K562 (cell line): ENCODE measurements around the gene PAF1. TPM values are rescaled to one million over a fixed set of nuclear protein-coding genes. Genes with fewer than 3 reads are reported as not detected.

Experiments used
- BRF2 ChIP-seq: IDR thresholded peaks from 3 replicates; pipeline ENCODE4 v1.6.1; 2011; ENCODE audit warnings: borderline replicate concordance, mild to moderate bottlenecking; ENCODE audit not compliant: insufficient read length, insufficient read depth
- GABPA ChIP-seq: fragments of 200-800 bp; sonication (Bioruptor generic); conservative IDR thresholded peaks from 2 replicates; pipeline ENCODE4 v1.6.1; 2016; ENCODE audit warnings: low read depth, missing genetic modification characterization, missing compliant biosample characterization
- MIER1 ChIP-seq: fragments of 450-650 bp; IDR thresholded peaks from 2 replicates; pipeline ENCODE4 v1.6.1; 2016; ENCODE audit warnings: antibody characterized with exemption, mild to moderate bottlenecking, low read depth
- MYNN ChIP-seq, 2 experiments: sonication (generic); formaldehyde crosslinking in 1 of 2; IDR thresholded peaks; 2 replicates each; pipeline versions ENCODE4 v1.5.0 to v1.6.1; 2016 to 2020; ENCODE audit warnings: antibody characterized with exemption in 1 of 2, missing genetic modification reagents in 1 of 2
- PBX2 ChIP-seq, 2 experiments: IDR thresholded peaks in 1 of 2; conservative IDR thresholded peaks in 1 of 2; 2 replicates each; pipeline ENCODE4 v1.6.1; 2016; ENCODE audit warnings: low read depth in 2 of 2, mild to moderate bottlenecking in 1 of 2, missing compliant biosample characterization in 1 of 2, missing genetic modification characterization in 1 of 2, moderate library complexity in 1 of 2
- SIRT6 ChIP-seq: IDR thresholded peaks from one replicate; pipeline ENCODE4 v1.6.1; 2012; ENCODE audit warnings: low read depth, mild to moderate bottlenecking, control low read depth, inconsistent platforms, low read length, moderate library complexity
- SREBF1 ChIP-seq: fragments of 150-350 bp; IDR thresholded peaks from 2 replicates; pipeline ENCODE4 v1.6.1; 2014; ENCODE audit warnings: antibody characterized with exemption, low read depth, low read length, borderline replicate concordance
- ZNF277 ChIP-seq: fragments of 250-450 bp; sonication (Bioruptor Pico); IDR thresholded peaks from 2 replicates; pipeline ENCODE4 v1.8.0; 2022; ENCODE audit warnings: inconsistent platforms, mild to moderate bottlenecking, moderate library complexity, borderline replicate concordance
- ZNF311 ChIP-seq: fragments of 250-450 bp; sonication (Bioruptor Pico); IDR thresholded peaks from 2 replicates; pipeline ENCODE4 v1.4.0; 2020; ENCODE audit warnings: mild to moderate bottlenecking, moderate library complexity
- ZNF445 ChIP-seq: fragments of 250-450 bp; sonication (Bioruptor Pico); IDR thresholded peaks from 2 replicates; pipeline ENCODE4 v1.4.0; 2020; ENCODE audit warnings: low read depth, mild to moderate bottlenecking, moderate library complexity
- ZNF57 ChIP-seq: fragments of 450-650 bp; formaldehyde crosslinking; IDR thresholded peaks from 2 replicates; pipeline ENCODE4 v1.4.0; 2020; ENCODE audit warnings: mild to moderate bottlenecking, moderate library complexity
- polyA plus RNA-seq, 8 experiments: library from polyadenylated mRNA; depleted of rRNA in 4 of 8; stranded (reverse) in 5 of 8; unstranded in 3 of 8; fragments of >200 nt; fragmentation: Nextera tagmentation in 2 of 8; fragmentation: Illumina TruSeq in 1 of 8; extraction: Ambion mirVana in 2 of 8; extraction: Trizol in 1 of 8; gene quantifications; 2 replicates each; pipeline versions ENCODE4 v1.2.1 to v1.2.3, GENCODE V29; 2011 to 2014; ENCODE audit warnings: inconsistent platforms in 1 of 8, missing spikeins in 1 of 8
- total RNA-seq, 7 experiments: library from RNA; depleted of rRNA in 6 of 7; stranded (reverse); fragments of >200 nt in 6 of 7; fragmentation: Illumina TruSeq in 2 of 7; extraction: Trizol in 2 of 7; gene quantifications; 2 replicates each; pipeline versions ENCODE4 v1.2.1 to v1.2.3, GENCODE V29; 2011 to 2021; ENCODE audit warnings: low replicate concordance in 1 of 7
- TF ChIP-seq, protein P1 (sequence below), 2 experiments: fragments of 450-650 bp; IDR thresholded peaks; 2 replicates each; pipeline ENCODE4 v1.6.1; 2018; ENCODE audit warnings: mild to moderate bottlenecking in 2 of 2, low read depth in 1 of 2; ENCODE audit not compliant: partially characterized antibody in 2 of 2
- TF ChIP-seq, protein P2 (sequence below), 3 experiments: IDR thresholded peaks in 2 of 3; conservative IDR thresholded peaks in 1 of 3; 2 replicates each; pipeline ENCODE4 v1.5.1; 2011 to 2012; ENCODE audit warnings: low read length in 3 of 3, mild to moderate bottlenecking in 3 of 3, control low read depth in 2 of 3, improper control_type of control experiment in 1 of 3, inconsistent platforms in 1 of 3, low read depth in 1 of 3, mixed read lengths in 1 of 3, moderate library complexity in 1 of 3; ENCODE audit not compliant: insufficient read depth in 2 of 3

Gene PAF1
- total and polyA plus RNA-seq, 9 of the 15 experiments (the other 6 are each of a cell fraction or from before 2014, with no cell fraction given): 1.5 to 45.0 (median 33.8) TPM

GRCh38 chr19:39390751-39391437, at the start of gene PAF1, which contains the start of gene MED29 (continued):
- TF ChIP-seq, protein P1, sequence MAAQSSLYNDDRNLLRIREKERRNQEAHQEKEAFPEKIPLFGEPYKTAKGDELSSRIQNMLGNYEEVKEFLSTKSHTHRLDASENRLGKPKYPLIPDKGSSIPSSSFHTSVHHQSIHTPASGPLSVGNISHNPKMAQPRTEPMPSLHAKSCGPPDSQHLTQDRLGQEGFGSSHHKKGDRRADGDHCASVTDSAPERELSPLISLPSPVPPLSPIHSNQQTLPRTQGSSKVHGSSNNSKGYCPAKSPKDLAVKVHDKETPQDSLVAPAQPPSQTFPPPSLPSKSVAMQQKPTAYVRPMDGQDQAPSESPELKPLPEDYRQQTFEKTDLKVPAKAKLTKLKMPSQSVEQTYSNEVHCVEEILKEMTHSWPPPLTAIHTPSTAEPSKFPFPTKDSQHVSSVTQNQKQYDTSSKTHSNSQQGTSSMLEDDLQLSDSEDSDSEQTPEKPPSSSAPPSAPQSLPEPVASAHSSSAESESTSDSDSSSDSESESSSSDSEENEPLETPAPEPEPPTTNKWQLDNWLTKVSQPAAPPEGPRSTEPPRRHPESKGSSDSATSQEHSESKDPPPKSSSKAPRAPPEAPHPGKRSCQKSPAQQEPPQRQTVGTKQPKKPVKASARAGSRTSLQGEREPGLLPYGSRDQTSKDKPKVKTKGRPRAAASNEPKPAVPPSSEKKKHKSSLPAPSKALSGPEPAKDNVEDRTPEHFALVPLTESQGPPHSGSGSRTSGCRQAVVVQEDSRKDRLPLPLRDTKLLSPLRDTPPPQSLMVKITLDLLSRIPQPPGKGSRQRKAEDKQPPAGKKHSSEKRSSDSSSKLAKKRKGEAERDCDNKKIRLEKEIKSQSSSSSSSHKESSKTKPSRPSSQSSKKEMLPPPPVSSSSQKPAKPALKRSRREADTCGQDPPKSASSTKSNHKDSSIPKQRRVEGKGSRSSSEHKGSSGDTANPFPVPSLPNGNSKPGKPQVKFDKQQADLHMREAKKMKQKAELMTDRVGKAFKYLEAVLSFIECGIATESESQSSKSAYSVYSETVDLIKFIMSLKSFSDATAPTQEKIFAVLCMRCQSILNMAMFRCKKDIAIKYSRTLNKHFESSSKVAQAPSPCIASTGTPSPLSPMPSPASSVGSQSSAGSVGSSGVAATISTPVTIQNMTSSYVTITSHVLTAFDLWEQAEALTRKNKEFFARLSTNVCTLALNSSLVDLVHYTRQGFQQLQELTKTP (IDR thresholded peaks at IDR 0.05; ENCODE audit: low read depth in 1 of 2, partially characterized antibody in 2 of 2): peak in 1 of 2 experiments; percentile 78
- no peak for TF ChIP-seq BRF2
- no peak for TF ChIP-seq ZNF57 (CRISPR knock-in tag)
- 0 out of 2 replicates have a peak, but pooled peaks have one; percentile 20 for TF ChIP-seq MIER1
- TF ChIP-seq PBX2 (CRISPR knock-in tag; IDR thresholded peaks at IDR 0.05; ENCODE audit: low read depth): peak; percentile 37; the same call in 1 of the 2 replicates
- peak; percentile 98 for TF ChIP-seq PBX2 (tag; conservative IDR thresholded peaks at IDR 0.05; ENCODE audit: low read depth)
- TF ChIP-seq ZNF277 (CRISPR knock-in tag): no peak
- TF ChIP-seq GABPA (tag): peak; percentile 93
- TF ChIP-seq, protein P2, sequence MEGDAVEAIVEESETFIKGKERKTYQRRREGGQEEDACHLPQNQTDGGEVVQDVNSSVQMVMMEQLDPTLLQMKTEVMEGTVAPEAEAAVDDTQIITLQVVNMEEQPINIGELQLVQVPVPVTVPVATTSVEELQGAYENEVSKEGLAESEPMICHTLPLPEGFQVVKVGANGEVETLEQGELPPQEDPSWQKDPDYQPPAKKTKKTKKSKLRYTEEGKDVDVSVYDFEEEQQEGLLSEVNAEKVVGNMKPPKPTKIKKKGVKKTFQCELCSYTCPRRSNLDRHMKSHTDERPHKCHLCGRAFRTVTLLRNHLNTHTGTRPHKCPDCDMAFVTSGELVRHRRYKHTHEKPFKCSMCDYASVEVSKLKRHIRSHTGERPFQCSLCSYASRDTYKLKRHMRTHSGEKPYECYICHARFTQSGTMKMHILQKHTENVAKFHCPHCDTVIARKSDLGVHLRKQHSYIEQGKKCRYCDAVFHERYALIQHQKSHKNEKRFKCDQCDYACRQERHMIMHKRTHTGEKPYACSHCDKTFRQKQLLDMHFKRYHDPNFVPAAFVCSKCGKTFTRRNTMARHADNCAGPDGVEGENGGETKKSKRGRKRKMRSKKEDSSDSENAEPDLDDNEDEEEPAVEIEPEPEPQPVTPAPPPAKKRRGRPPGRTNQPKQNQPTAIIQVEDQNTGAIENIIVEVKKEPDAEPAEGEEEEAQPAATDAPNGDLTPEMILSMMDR (IDR thresholded peaks at IDR 0.05 in 2 of 3, conservative IDR thresholded peaks at IDR 0.05 in 1 of 3; ENCODE audit: insufficient read depth in 2 of 3, low read depth in 1 of 3, low read length in 3 of 3): peak in 2 of 3 experiments; percentile 15 to 25; a peak in 3 of 6 replicates
- TF ChIP-seq MYNN (IDR thresholded peaks at IDR 0.05): peak; percentile 71; the same call in 1 of the 2 replicates
- TF ChIP-seq MYNN (CRISPR knock-in tag; IDR thresholded peaks at IDR 0.05): no peak
- TF ChIP-seq SIRT6: no peak
- TF ChIP-seq SREBF1: peak; percentile 67; the same call in 1 of the 2 replicates
- TF ChIP-seq ZNF445 (CRISPR knock-in tag): no peak
- TF ChIP-seq ZNF311 (CRISPR knock-in tag): 0 out of 2 replicates have a peak, but pooled peaks have one; percentile 20
